MV-4-11 (cell line): Measurements from ENCODE around the gene CHAMP1.

Experiments
- DNase-seq: peaks from one replicate; lab custom pipeline; 2025; lab: John Stamatoyannopoulos, UW

CHAMP1 gene

DNA sequence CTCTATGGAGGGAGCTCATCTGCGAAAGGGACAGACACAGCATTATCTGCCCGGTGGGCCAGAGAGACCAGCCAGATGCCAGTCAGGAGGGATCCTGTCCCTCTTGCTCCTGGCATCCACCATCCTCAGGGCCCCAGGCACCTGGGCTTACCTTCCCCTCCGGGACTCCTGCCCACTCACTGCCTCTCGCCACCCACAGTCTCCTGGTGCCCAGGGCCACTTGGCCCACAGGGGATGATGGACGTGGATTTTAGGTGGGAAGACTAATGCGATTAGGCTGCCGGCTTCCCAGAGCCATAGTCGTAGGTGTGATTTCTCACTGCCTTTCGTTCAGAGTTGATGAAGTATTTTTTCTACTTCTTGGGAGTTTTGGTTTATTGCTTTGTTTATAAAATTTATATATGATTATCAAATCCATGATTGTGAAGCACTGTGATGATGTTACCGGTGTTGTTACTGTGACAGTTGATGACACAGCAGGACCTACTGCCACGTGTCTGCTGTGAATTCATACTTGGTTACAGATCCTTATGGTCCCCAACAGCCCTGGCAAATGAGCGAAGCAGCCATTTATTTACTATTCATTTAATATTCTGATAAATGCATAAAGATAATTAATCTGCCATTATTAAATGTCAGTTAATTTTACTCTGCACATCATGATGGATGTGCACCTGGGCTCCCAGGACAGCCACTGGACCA lies 14.5 kb upstream of the CHAMP1 start:
- DNase-seq: no peak

- DNase-seq: no peak
Observed at GRCh38 chr13:114303700-114304327, 10.5 kb upstream of the CHAMP1 start.

- no peak for DNase-seq
Observed at GRCh38 chr13:114304346-114305034, 9.8 kb upstream of the CHAMP1 start.

- DNase-seq: no peak
Observed at GRCh38 chr13:114309086-114309485, 5.2 kb upstream of the CHAMP1 start.

DNA sequence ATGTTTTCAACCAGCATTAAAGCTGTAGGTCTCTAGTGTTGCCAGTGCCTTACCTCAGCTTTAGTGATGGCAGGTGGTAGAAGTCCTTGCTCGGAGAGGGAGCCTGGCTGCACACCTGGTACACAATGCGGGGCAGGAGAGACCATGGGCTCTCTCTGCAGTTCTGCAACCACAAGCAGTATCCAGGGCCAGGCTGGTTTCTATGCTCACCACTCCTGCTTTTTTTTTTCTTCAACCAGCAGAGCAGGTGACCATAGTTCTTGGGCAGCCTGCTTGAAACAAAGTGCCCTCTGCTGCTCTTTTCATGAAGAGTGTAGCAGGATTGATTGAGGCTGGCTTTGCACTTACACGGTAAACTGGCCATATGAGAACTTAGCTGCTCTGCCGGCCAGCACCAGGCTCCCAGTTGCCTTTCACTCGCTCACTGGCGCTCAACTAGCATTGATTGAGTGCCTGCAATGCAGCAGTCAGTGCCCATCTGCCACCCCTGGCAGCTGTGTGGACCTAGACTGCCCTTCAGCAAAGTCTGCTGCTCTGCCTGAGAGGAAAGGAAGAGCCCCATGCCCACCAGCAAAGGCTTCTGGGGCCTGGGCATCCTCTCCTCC lies 4.4 kb upstream of the CHAMP1 start:
- no peak for DNase-seq

DNA sequence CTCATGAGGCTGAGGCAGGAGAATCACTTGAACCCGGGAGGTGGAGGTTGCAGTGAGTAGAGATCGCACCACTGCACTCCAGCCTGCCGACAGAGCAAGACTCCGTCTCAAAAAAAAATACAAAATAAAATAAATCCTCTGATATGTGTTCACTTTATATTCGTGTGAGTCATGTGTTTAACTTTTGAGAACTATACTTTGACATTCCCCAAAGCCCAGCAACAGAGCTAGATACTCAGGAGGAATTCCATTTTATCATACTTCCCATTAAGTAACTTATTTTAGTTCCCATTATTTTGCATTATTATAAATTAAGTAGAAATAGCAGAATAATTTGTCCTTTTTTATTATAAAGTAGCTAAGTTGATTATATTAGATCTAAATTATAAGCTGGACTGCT lies 3.3 kb upstream of the CHAMP1 start:
- no peak for DNase-seq

DNA sequence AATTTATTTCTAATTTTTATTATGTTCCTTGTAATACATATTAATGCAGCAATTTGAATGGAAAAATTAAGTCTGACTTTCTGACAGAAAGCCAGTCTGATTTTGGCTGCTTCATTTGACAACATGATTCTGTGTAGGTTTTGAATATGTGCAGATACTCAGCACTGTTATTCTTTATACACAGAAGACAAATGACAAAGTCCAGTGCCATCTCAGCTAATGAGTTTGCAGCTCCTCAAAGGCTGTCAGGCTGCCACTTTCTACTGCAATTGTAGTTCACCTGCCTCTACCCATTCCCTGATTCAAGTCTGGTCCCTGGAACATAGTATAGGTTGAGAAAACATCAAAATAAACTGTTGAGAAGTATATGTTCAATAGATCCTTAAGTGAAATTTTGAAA lies 2.9 kb upstream of the CHAMP1 start:
- no peak for DNase-seq

GRCh38 chr13:114311908-114312307 lies 2.4 kb upstream of the CHAMP1 start:
- DNase-seq: no peak

GRCh38 chr13:114313061-114313860 lies 1.0 kb upstream of the CHAMP1 start:
- DNase-seq: peak; percentile 32

- DNase-seq: peak; percentile 64
Observed at GRCh38 chr13:114315074-114315785, 927 bp downstream of the CHAMP1 start.

DNA sequence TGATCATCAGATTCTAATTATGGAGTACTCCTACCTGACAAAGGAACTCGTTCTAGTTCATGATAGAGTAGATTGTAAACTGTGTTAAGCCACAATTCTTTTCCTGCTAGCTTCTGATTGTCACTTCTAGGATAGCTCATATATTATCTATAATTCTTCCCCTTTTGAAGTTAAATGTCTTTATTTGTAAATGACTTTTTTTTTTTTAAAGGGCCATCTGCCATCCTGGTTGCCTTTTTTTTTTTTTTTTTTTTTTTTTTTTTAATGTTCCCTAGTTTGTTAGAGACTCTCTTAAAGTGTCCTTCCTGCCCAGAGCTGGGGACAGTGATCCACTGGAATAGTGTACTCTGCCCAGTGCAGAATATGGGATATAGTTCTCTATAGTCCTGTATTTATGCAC lies 4.3 kb downstream of the CHAMP1 start:
- no peak for DNase-seq

GRCh38 chr13:114319441-114319913 lies 5.2 kb downstream of the CHAMP1 start:
- no peak for DNase-seq

DNA sequence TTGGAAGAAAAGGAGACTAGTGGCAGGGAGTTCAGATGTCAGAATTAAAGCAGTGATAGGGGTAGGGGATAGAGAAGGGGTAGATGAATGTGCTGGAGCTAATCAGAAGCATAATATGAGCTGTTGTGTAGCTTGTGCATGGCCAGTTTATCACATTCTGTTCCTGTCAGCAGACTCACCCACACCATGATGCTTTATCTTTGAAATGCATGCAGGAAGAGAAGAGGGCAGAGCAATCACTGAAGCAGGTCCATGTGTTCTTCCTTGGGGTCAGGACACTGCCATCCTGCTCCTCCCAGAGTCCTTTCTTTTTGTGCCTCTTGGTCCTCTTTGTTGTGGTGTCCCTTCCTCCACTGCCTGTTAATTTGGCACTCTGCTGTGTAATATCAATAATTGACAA lies 5.8 kb downstream of the CHAMP1 start:
- no peak for DNase-seq

DNA sequence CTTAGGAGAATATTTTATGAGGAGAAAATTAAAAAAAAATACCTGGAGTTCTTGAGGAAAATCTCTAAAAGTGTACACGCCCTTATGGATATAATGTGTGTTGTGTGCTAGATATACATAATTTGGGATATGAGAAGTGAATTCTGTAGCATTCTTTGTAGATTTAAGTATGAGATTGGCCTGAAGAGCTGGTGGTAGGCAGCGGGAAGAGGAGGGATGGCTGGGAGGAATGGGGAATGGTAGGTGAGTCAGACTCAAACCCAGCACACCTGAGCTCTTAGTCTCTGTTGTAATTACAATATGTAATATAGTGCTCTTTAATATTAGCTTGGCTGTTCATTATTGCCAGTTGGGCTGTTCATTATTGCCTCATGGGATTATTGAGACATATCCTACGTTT lies 7.0 kb downstream of the CHAMP1 start:
- no peak for DNase-seq

- DNase-seq: no peak
Observed at GRCh38 chr13:114323349-114323748, 9.0 kb downstream of the CHAMP1 start.

DNA sequence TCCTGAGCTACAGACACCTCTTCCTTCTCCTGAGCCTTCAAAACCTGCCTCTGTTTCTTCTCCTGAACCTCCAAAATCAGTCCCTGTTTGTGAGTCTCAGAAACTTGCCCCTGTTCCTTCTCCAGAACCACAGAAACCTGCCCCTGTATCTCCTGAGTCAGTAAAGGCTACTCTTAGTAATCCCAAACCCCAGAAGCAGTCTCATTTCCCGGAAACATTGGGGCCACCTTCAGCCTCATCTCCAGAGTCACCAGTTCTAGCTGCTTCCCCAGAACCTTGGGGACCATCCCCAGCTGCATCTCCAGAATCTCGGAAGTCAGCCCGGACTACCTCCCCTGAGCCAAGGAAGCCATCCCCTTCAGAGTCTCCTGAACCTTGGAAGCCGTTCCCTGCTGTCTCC lies 10.0 kb downstream of the CHAMP1 start:
- DNase-seq: no peak

DNA sequence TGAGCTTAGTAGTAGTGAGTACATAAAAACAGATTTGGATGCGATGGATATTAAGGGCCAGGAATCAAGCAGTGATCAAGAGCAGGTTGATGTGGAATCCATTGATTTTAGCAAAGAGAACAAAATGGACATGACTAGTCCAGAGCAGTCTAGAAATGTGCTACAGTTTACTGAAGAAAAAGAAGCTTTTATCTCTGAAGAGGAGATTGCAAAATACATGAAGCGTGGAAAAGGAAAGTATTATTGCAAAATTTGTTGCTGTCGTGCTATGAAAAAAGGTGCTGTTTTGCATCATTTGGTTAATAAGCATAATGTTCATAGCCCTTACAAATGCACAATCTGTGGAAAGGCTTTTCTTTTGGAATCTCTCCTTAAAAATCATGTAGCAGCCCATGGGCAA lies 11.4 kb downstream of the CHAMP1 start:
- DNase-seq: peak; percentile 45

- no peak for DNase-seq
Observed at GRCh38 chr13:114328034-114328433, 13.7 kb downstream of the CHAMP1 start.

DNA sequence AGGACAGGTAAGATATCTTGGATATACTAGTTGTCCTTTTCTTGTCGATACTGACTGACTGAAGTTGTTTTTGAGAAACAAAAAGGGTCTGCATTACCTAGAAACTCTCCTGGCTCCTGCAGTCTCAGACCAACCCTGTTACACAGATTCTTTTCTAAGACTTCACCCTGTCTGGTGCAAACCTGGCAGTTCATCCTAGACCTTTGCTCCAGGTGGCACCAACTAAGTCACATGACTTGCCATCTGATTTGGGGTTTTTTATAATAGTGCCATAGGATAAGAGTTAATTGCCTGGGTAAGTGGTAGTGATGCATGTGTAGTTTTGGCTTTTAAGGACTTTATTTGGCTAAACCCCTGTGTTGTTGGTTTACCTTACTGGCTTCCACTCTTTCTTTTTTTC lies 14.3 kb downstream of the CHAMP1 start:
- no peak for DNase-seq

DNA sequence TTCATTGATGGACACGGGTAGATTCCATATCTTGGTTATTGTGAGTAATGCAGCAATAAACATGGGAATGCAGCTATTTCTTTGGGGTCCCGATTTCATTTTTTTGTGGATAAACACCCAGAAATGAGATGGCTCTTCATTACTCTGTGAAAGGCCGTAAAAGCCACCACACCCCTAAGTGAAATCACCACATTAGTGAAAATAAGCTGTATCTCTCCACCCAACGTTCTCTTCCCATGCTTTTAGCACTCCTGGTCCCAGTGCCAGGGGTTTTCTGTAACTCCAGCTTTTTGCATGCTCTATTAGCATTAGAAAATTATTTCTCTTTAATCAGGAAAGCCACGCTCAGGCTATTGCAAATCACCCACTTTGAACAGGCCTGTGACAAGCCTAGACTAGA lies 15.8 kb downstream of the CHAMP1 start:
- DNase-seq: no peak

- DNase-seq: peak; percentile 21
Observed at GRCh38 chr13:114333881-114334280, 19.6 kb downstream of the CHAMP1 start.
